Activated CD4-positive, alpha-beta T cell treated with anti-CD3 and anti-CD28 coated beads, Interleukin-2, amount 10 ng/mL, durations not matched to agents 24 days and 14 days (primary cell): ENCODE measurements around the gene ZDHHC1. TPM values are rescaled to one million over a fixed set of nuclear protein-coding genes. Genes with fewer than 3 reads are reported as not detected.

Source experiments
- DNase-seq: peaks from one replicate; pipeline ENCODE4 v3.0.0; 2022
- H3K27ac Mint-ChIP-seq: one replicate; pipeline ENCODE4 v1.8.0; 2022; ENCODE audit warnings: mild to moderate bottlenecking, mixed read lengths
- H3K27me3 Mint-ChIP-seq: one replicate; pipeline ENCODE4 v1.8.0; 2022; ENCODE audit warnings: mixed read lengths
- H3K36me3 Mint-ChIP-seq: one replicate; pipeline ENCODE4 v1.8.0; 2022; ENCODE audit warnings: low read depth, mild to moderate bottlenecking, mixed read lengths
- H3K4me1 Mint-ChIP-seq: one replicate; pipeline ENCODE4 v1.8.0; 2021; ENCODE audit warnings: mixed read lengths
- H3K4me3 Mint-ChIP-seq: one replicate; pipeline ENCODE4 v1.8.0; 2022; ENCODE audit warnings: mild to moderate bottlenecking, moderate library complexity, mixed read lengths
- H3K9me3 Mint-ChIP-seq: one replicate; pipeline ENCODE4 v1.8.0; 2021; ENCODE audit warnings: mixed read lengths
- intact Hi-C: fragments of 100-400 bp; cut with micrococcal nuclease; formaldehyde crosslinking; loops from one replicate; pipeline ENCODE4 v1.15.1; 2023
- total RNA-seq: library from RNA; stranded (reverse); gene quantifications from 2 replicates; pipeline ENCODE4 v1.2.3, GENCODE V29; 2022

Gene ZDHHC1
- total RNA-seq, 1 donor from 2014 or later = 0.54 TPM

GRCh38 chr16:67444259-67445125 lies 28.2 kb upstream of the ZDHHC1 start:
- Mint-ChIP-seq H3K9me3 (no peaks in the 10 kb centered on the region), H3K27ac (no peak overlapping the region)

GRCh38 chr16:67443265-67443664 lies 27.0 kb upstream of the ZDHHC1 start:
- no peak overlapping the region for H3K4me3 Mint-ChIP-seq
- DNase-seq = no peak
- H3K27ac Mint-ChIP-seq = no peak overlapping the region
- H3K9me3 Mint-ChIP-seq = no peaks in the 10 kb centered on the region
- no peaks in the 10 kb centered on the region for H3K4me1 Mint-ChIP-seq
- no peaks in the 10 kb centered on the region for H3K27me3 Mint-ChIP-seq
- intact Hi-C loops = no loop called here
- peaks cover 4% of the 10 kb centered on the region for H3K36me3 Mint-ChIP-seq

More at GRCh38 chr16:67444259-67445125, 28.2 kb upstream of the ZDHHC1 start:
- no peaks in the 10 kb centered on the region for H3K27me3 Mint-ChIP-seq
- intact Hi-C loops = no loop called here
- H3K4me1 Mint-ChIP-seq = no peaks in the 10 kb centered on the region
- H3K4me3 Mint-ChIP-seq = no peak overlapping the region
- peaks cover 3% of the 10 kb centered on the region for H3K36me3 Mint-ChIP-seq
- DNase-seq = no peak

DNA sequence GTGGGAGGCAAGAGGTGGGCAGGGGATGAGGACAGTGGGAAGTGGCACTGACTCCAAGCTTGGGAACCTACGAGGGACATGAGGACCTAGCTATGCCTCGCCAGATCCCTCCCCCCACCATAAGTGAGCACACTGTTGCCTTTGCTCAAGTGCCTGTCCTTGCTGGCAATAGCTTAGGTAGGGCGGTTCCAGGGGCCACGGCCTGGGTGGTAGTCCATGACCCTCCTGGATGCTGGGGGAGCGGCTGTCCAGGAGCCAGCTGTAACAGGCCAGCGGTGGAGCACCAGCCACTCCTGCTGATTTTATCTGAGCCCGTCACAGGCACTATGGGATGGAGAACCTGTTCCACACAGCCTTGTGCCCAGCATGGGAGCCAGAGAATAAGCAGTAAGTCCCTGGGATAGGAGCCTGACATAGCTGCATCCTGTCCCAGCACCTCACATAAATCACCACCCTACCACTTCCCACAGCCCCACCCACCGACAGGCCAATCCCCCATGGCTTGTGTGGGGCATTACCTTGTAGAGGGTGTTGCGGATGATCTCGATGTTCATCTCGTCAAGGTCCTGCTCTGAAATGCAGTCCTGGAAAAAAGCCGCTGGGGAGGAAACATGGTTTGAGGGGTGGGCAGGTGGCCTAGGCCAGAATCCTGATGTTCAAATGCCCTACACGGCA lies 26.4 kb upstream of the ZDHHC1 start:
- H3K27me3 Mint-ChIP-seq = no peaks in the 10 kb centered on the region
- H3K9me3 Mint-ChIP-seq = no peaks in the 10 kb centered on the region
- peaks cover 5% of the 10 kb centered on the region for H3K36me3 Mint-ChIP-seq
- no peak overlapping the region for H3K27ac Mint-ChIP-seq
- intact Hi-C loops = no loop called here
- no peak overlapping the region for H3K4me3 Mint-ChIP-seq
- DNase-seq = no peak
- peaks cover 1% of the 10 kb centered on the region for H3K4me1 Mint-ChIP-seq

- intact Hi-C loops = no loop called here
- Mint-ChIP-seq H3K4me1 (peaks cover 2% of the 10 kb centered on the region), H3K36me3 (peaks cover 7% of the 10 kb centered on the region), H3K27ac (no peak overlapping the region), H3K27me3 (no peaks in the 10 kb centered on the region), H3K9me3 (no peaks in the 10 kb centered on the region), H3K4me3 (no peak overlapping the region)
- DNase-seq = no peak
Observed at GRCh38 chr16:67441907-67442306, 25.6 kb upstream of the ZDHHC1 start.

DNA sequence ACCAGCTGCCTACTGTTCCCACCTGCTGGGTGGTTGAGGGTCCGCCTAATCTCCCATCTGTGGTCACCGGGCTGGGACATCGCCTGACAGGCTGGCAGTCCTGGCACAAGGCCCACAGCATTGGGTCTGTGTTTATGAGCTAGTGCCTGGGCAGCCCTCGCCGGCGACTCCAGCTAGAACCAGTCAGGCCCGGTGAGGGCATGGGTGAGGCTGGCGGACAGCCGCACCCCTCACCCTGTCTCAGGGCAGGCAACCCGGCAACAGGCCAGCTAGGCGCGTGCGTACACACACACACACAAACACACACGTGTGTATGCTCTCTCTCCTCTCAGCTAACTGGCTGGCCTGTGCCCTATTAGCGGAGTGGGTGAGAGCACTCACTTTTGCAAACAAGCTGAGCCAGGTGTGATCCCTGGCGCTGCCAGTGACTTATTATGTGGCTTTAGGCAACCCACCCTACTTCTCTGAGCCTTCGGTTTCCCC lies 25.0 kb upstream of the ZDHHC1 start:
- H3K9me3 Mint-ChIP-seq = no peaks in the 10 kb centered on the region
- peaks cover 7% of the 10 kb centered on the region for H3K36me3 Mint-ChIP-seq
- H3K27ac Mint-ChIP-seq = no peak overlapping the region
- no peaks in the 10 kb centered on the region for H3K27me3 Mint-ChIP-seq
- intact Hi-C loops = no loop called here
- H3K4me1 Mint-ChIP-seq = peaks cover 2% of the 10 kb centered on the region
- H3K4me3 Mint-ChIP-seq = no peak overlapping the region
- DNase-seq = no peak

GRCh38 chr16:67438824-67439393 lies 22.6 kb upstream of the ZDHHC1 start:
- Mint-ChIP-seq H3K27ac (no peak overlapping the region), H3K4me3 (no peak overlapping the region), H3K9me3 (no peaks in the 10 kb centered on the region), H3K27me3 (no peaks in the 10 kb centered on the region), H3K4me1 (peaks cover 2% of the 10 kb centered on the region), H3K36me3 (peaks cover 7% of the 10 kb centered on the region)
- no peak for DNase-seq
- intact Hi-C loops = no loop called here

- intact Hi-C loops = no loop called here
- DNase-seq = no peak
- Mint-ChIP-seq H3K9me3 (no peaks in the 10 kb centered on the region), H3K4me3 (no peak overlapping the region), H3K27me3 (peaks cover 3% of the 10 kb centered on the region), H3K27ac (no peak overlapping the region), H3K36me3 (peaks cover 7% of the 10 kb centered on the region), H3K4me1 (peaks cover 2% of the 10 kb centered on the region)
Observed at GRCh38 chr16:67438098-67438791, 22.0 kb upstream of the ZDHHC1 start.

- no peak overlapping the region for H3K4me3 Mint-ChIP-seq
- DNase-seq = no peak
- peaks cover 3% of the 10 kb centered on the region for H3K4me1 Mint-ChIP-seq
- no peak overlapping the region for H3K27ac Mint-ChIP-seq
- no peaks in the 10 kb centered on the region for H3K9me3 Mint-ChIP-seq
- peaks cover 7% of the 10 kb centered on the region for H3K36me3 Mint-ChIP-seq
- intact Hi-C loops = no loop called here
- H3K27me3 Mint-ChIP-seq = peaks cover 9% of the 10 kb centered on the region
Observed at GRCh38 chr16:67437513-67437912, 21.2 kb upstream of the ZDHHC1 start.

DNA sequence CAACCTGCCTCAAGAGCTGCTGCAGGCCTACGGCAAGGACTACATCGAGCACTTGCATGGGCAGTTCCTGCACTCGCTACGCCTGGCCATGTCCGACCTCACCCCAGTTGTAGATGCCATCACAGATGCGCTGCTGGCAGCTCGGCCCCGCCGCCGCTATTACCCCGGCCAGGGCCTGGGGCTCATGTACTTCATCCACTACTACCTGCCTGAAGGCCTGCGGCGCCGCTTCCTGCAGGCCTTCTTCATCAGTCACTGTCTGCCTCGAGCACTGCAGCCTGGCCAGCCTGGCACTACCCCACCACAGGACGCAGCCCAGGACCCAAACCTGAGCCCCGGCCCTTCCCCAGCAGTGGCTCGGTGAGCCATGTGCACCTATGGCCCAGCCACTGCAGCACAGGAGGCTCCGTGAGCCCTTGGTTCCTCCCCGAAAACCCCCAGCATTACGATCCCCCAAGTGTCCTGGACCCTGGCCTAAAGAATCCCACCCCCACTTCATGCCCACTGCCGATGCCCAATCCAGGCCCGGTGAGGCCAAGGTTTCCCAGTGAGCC lies 20.4 kb upstream of the ZDHHC1 start:
- no peak for DNase-seq
- no peak overlapping the region for H3K4me3 Mint-ChIP-seq
- intact Hi-C loops = no loop called here
- H3K27ac Mint-ChIP-seq = no peak overlapping the region
- peaks cover 7% of the 10 kb centered on the region for H3K36me3 Mint-ChIP-seq
- H3K9me3 Mint-ChIP-seq = no peaks in the 10 kb centered on the region
- peaks cover 5% of the 10 kb centered on the region for H3K4me1 Mint-ChIP-seq
- peaks cover 13% of the 10 kb centered on the region for H3K27me3 Mint-ChIP-seq

GRCh38 chr16:67435758-67436164 lies 19.5 kb upstream of the ZDHHC1 start:
- intact Hi-C loops = no loop called here
- H3K4me1 Mint-ChIP-seq = peaks cover 8% of the 10 kb centered on the region
- no peak overlapping the region for H3K27ac Mint-ChIP-seq
- H3K36me3 Mint-ChIP-seq = peaks cover 7% of the 10 kb centered on the region
- no peak for DNase-seq
- no peak overlapping the region for H3K4me3 Mint-ChIP-seq
- peaks cover 16% of the 10 kb centered on the region for H3K27me3 Mint-ChIP-seq
- no peaks in the 10 kb centered on the region for H3K9me3 Mint-ChIP-seq

GRCh38 chr16:67433131-67433719 lies 16.9 kb upstream of the ZDHHC1 start:
- Mint-ChIP-seq H3K4me1 (peaks cover 14% of the 10 kb centered on the region), H3K9me3 (no peaks in the 10 kb centered on the region), H3K36me3 (peaks cover 2% of the 10 kb centered on the region), H3K27ac (no peak overlapping the region), H3K27me3 (peaks cover 35% of the 10 kb centered on the region), H3K4me3 (no peak overlapping the region)
- no peak for DNase-seq
- intact Hi-C loops = no loop called here

GRCh38 chr16:67432506-67432890 lies 16.2 kb upstream of the ZDHHC1 start:
- Mint-ChIP-seq H3K36me3 (peaks cover 2% of the 10 kb centered on the region), H3K4me3 (peak overlapping the region; percentile 50), H3K27ac (no peak overlapping the region), H3K4me1 (peaks cover 12% of the 10 kb centered on the region), H3K9me3 (no peaks in the 10 kb centered on the region), H3K27me3 (peaks cover 38% of the 10 kb centered on the region)
- DNase-seq = no peak
- intact Hi-C loops = no loop called here

GRCh38 chr16:67431775-67432505 lies 15.7 kb upstream of the ZDHHC1 start:
- Mint-ChIP-seq H3K27me3 (peaks cover 41% of the 10 kb centered on the region), H3K36me3 (no peaks in the 10 kb centered on the region), H3K4me1 (peaks cover 12% of the 10 kb centered on the region), H3K4me3 (peak overlapping the region; percentile 55), H3K27ac (no peak overlapping the region), H3K9me3 (no peaks in the 10 kb centered on the region)
- DNase-seq = no peak
- intact Hi-C loops = no loop called here
